Endothelial cell of umbilical vein (primary cell): ENCODE data around the gene MYLK. TPM values are rescaled to one million over a fixed set of nuclear protein-coding genes. Genes with fewer than 3 reads are reported as not detected.

Experiments
- BruUV-seq: library from RNA; stranded (reverse); fragments of 400-500 nt; replicated peaks from 2 replicates; lab custom pipeline; 2021; lab: Mats Ljungman, UMichigan
- CTCF ChIA-PET: fragments of 300-600, 350-600 bp; sonication (Branson Sonifier 250); formaldehyde crosslinking; loops from one replicate; lab custom pipeline; 2021; ENCODE audit warnings: antibody characterized with exemption, inconsistent platforms; lab: Charles Lee
- POLR2A ChIA-PET: fragments of 300-600, 350-600 bp; sonication (Branson Sonifier 250); formaldehyde crosslinking; loops from one replicate; lab custom pipeline; 2021; ENCODE audit warnings: antibody characterized with exemption, inconsistent platforms; lab: Charles Lee
- DNase-seq: peaks from one replicate; pipeline ENCODE4 v3.0.0-alpha.2; 2011; ENCODE audit warnings: low read depth, low spot score
- FAIRE-seq: peaks from 2 replicates; lab custom pipeline; 2011; peaks lifted over from hg19 to GRCh38; lab: Jason Lieb, UNC
- H2AFZ ChIP-seq: 2 replicates; pipeline ENCODE4 v1.6.0; 2012; ENCODE audit warnings: low read depth, low read length, control low read depth, inconsistent platforms
- H3K27ac ChIP-seq: 2 replicates; pipeline ENCODE4 v1.5.1; 2011; ENCODE audit warnings: low read depth, mild to moderate bottlenecking, control low read depth, low read length, moderate library complexity; ENCODE audit not compliant: insufficient read depth
- H3K27me3 ChIP-seq, 2 experiments: 2 replicates each; pipeline versions ENCODE4 v1.6.0 to v1.6.1; 2011; ENCODE audit warnings: low read length in 2 of 2, mixed read lengths in 1 of 2; ENCODE audit not compliant: control insufficient read depth in 2 of 2, insufficient read depth in 2 of 2
- H3K36me3 ChIP-seq, 2 experiments: 2 replicates in 1 of 2; 3 replicates in 1 of 2; pipeline ENCODE4 v1.5.1; 2011; ENCODE audit warnings: low read length in 2 of 2, mild to moderate bottlenecking in 1 of 2, moderate library complexity in 1 of 2; ENCODE audit not compliant: control insufficient read depth in 2 of 2, insufficient read depth in 2 of 2; ENCODE audit errors: extremely low read depth in 1 of 2
- H3K4me1 ChIP-seq: 3 replicates; pipeline ENCODE4 v1.5.1; 2011; ENCODE audit warnings: mild to moderate bottlenecking, low read length; ENCODE audit not compliant: control insufficient read depth, insufficient read depth; ENCODE audit errors: extremely low read depth
- H3K4me2 ChIP-seq: 2 replicates; pipeline ENCODE4 v1.6.1; 2011; ENCODE audit warnings: low read length, control low read depth, mixed read lengths; ENCODE audit not compliant: insufficient read depth
- H3K4me3 ChIP-seq, 3 experiments: fragments of 200-600 bp in 1 of 3; sonication (generic), shearing (Covaris generic) in 1 of 3; replicated peaks in 1 of 3; 2 replicates each; pipeline ENCODE4 v1.5.1; 2011 to 2016; ENCODE audit warnings: control low read depth in 3 of 3, low read length in 3 of 3, mild to moderate bottlenecking in 2 of 3, inconsistent platforms in 1 of 3, low read depth in 1 of 3, moderate library complexity in 1 of 3; ENCODE audit not compliant: insufficient read depth in 1 of 3
- H3K79me2 ChIP-seq: 2 replicates; pipeline ENCODE4 v1.6.0; 2012; ENCODE audit warnings: low read length, inconsistent platforms; ENCODE audit not compliant: control insufficient read depth, insufficient read depth
- H3K9ac ChIP-seq: replicated peaks from 2 replicates; pipeline ENCODE3; 2011; ENCODE audit warnings: low read length, control low read depth; ENCODE audit not compliant: insufficient read depth; ENCODE audit errors: extremely low read depth
- H3K9me1 ChIP-seq: replicated peaks from 3 replicates; pipeline ENCODE4 v1.6.0; 2011; ENCODE audit warnings: mild to moderate bottlenecking, low read length; ENCODE audit not compliant: control insufficient read depth, insufficient read depth; ENCODE audit errors: extremely low read depth
- H3K9me3 ChIP-seq: replicated peaks from 2 replicates; pipeline ENCODE4 v1.5.1; 2012; ENCODE audit warnings: low read length, inconsistent platforms; ENCODE audit not compliant: control insufficient read depth, insufficient read depth
- H4K20me1 ChIP-seq: replicated peaks from 2 replicates; pipeline ENCODE3; 2011; ENCODE audit warnings: mild to moderate bottlenecking, low read length; ENCODE audit not compliant: control insufficient read depth, insufficient read depth; ENCODE audit errors: extremely low read depth
- CTCF ChIP-seq, 2 donors: IDR thresholded peaks; 1 replicate in 1 of 2; 2 replicates in 1 of 2; pipeline ENCODE4 v1.5.1; 2011; ENCODE audit warnings: low read length in 2 of 2, mild to moderate bottlenecking in 2 of 2, moderate library complexity in 2 of 2, control low read depth in 1 of 2, inconsistent platforms in 1 of 2, low read depth in 1 of 2; ENCODE audit not compliant: insufficient read depth in 1 of 2; ENCODE audit errors: extremely low read depth in 1 of 2
- EZH2 ChIP-seq: IDR thresholded peaks from 2 replicates; pipeline ENCODE4 v1.6.1; 2012; ENCODE audit warnings: borderline replicate concordance, low read depth, mild to moderate bottlenecking, moderate library complexity, low read length, inconsistent platforms; ENCODE audit not compliant: severe bottlenecking
- FOS ChIP-seq: IDR thresholded peaks from 2 replicates; pipeline ENCODE4 v1.6.1; 2011; ENCODE audit warnings: mild to moderate bottlenecking, low read length, moderate library complexity, borderline replicate concordance; ENCODE audit not compliant: insufficient read depth
- GATA2 ChIP-seq: IDR thresholded peaks from 2 replicates; pipeline ENCODE4 v1.7.0; 2011; ENCODE audit warnings: low read depth, mild to moderate bottlenecking, moderate library complexity, mixed read lengths, low read length; ENCODE audit not compliant: insufficient read length, insufficient read depth
- JUN ChIP-seq: IDR thresholded peaks from 2 replicates; pipeline ENCODE4 v1.6.1; 2011; ENCODE audit warnings: borderline replicate concordance, low read depth; ENCODE audit not compliant: insufficient read length, insufficient read depth
- MAX ChIP-seq: IDR thresholded peaks from 2 replicates; pipeline ENCODE4 v1.6.1; 2011; ENCODE audit not compliant: insufficient read depth, insufficient read length
- MYC ChIP-seq: IDR thresholded peaks from one replicate; pipeline ENCODE4 v1.6.1; 2011; ENCODE audit warnings: mild to moderate bottlenecking, low read depth, low read length
- POLR2A ChIP-seq: IDR thresholded peaks from 2 replicates; pipeline ENCODE4 v1.6.1; 2012; ENCODE audit warnings: low read depth, mild to moderate bottlenecking, control low read depth, low read length
- POLR2AphosphoS5 ChIP-seq: IDR thresholded peaks from 2 replicates; pipeline ENCODE4 v1.6.1; 2012; ENCODE audit warnings: low read depth, mild to moderate bottlenecking, control low read depth, low read length, moderate library complexity; ENCODE audit not compliant: insufficient read depth
- dilution Hi-C: fragments of 300-500 bp; cut with MboI; formaldehyde crosslinking; loops from one replicate; pipeline ENCODE4 v1.15.0; 2019; ENCODE audit warnings: low sequenced_read_pairs; ENCODE audit not compliant: extremely low pct_ligation_motif_present
- intact Hi-C: fragments of 100-400 bp; cut with micrococcal nuclease; formaldehyde crosslinking; loops from one replicate; pipeline ENCODE4 v1.10.0; 2022
- polyA plus RNA-seq, 4 experiments: library from polyadenylated mRNA; depleted of rRNA in 3 of 4; stranded (reverse) in 3 of 4; unstranded in 1 of 4; fragments of >200 nt; gene quantifications; 2 replicates each; pipeline versions ENCODE4 v1.2.1 to v1.2.3, GENCODE V29; 2011 to 2012; ENCODE audit warnings: missing spikeins in 1 of 4
- total RNA-seq: library from RNA; stranded (reverse); gene quantifications from 2 replicates; pipeline ENCODE4 v1.2.3, GENCODE V29; 2021

MYLK gene
- total and polyA plus RNA-seq, 2 donors (not counting 3 experiments of a cell fraction or from before 2014, with no cell fraction given), result 10.0 to 22.2 TPM

GRCh38 chr3:123876858-123877257, 7.3 kb downstream of the MYLK start:
- no peak for TF ChIP-seq POLR2A
- no peak for TF ChIP-seq FOS
- no peak for TF ChIP-seq EZH2
- no peak for TF ChIP-seq GATA2
- no peak for TF ChIP-seq MAX
- TF ChIP-seq POLR2AphosphoS5, result no peak
- TF ChIP-seq CTCF (IDR thresholded peaks at IDR 0.05; ENCODE audit: extremely low read depth in 1 of 2, insufficient read depth in 1 of 2, low read depth in 1 of 2, low read length in 2 of 2), result no peak
- TF ChIP-seq MYC, result no peak
- TF ChIP-seq JUN, result no peak
- Histone ChIP-seq H3K4me3 (no peak overlapping the region), H3K79me2 (no peaks in the 10 kb centered on the region), H2AFZ (no peak overlapping the region), H3K36me3 (no peaks in the 10 kb centered on the region), H3K9me3 (no peaks in the 10 kb centered on the region), H3K27me3 (peaks cover 3% of the 10 kb centered on the region in 2 experiments), H3K4me1 (no peaks in the 10 kb centered on the region), H3K4me2 (no peak overlapping the region), H3K9ac (no peak overlapping the region), H3K9me1 (no peaks in the 10 kb centered on the region), H3K27ac (no peak overlapping the region), H4K20me1 (no peaks in the 10 kb centered on the region)
- intact Hi-C loops, result no loop called here
- ChIA-PET POLR2A (no interaction called here), CTCF (no interaction called here)
- BruUV-seq, result no TSS peak
- no peak for FAIRE-seq
- DNase-seq, result no peak
- dilution Hi-C loops, result no loop called here
